K562 (cell line): Measurements from ENCODE around the gene C10orf95. TPM values are rescaled to one million over a fixed set of nuclear protein-coding genes. Genes with fewer than 3 reads are reported as not detected.

Source experiments
- ASH1L ChIP-seq: fragments of 450-650 bp; IDR thresholded peaks from 2 replicates; pipeline ENCODE4 v1.6.1; 2018; ENCODE audit warnings: borderline replicate concordance, mild to moderate bottlenecking, low read depth; ENCODE audit not compliant: partially characterized antibody
- BCL6 ChIP-seq: fragments of 250-450 bp; sonication (Bioruptor Pico); IDR thresholded peaks from 2 replicates; pipeline ENCODE4 v1.4.0; 2020
- EHMT2 ChIP-seq: fragments of 450-650 bp; IDR thresholded peaks from 2 replicates; pipeline ENCODE4 v1.6.1; 2018; ENCODE audit warnings: antibody characterized with exemption
- FOXA3 ChIP-seq, 2 experiments: fragments of 450-650 bp in 1 of 2; sonication (generic) in 1 of 2; formaldehyde crosslinking; IDR thresholded peaks in 1 of 2; conservative IDR thresholded peaks in 1 of 2; 2 replicates each; pipeline versions ENCODE4 v1.4.0 to v1.8.0; 2020 to 2022; ENCODE audit warnings: mild to moderate bottlenecking in 2 of 2, missing genetic modification reagents in 1 of 2
- HMG20A ChIP-seq: fragments of 450-650 bp; formaldehyde crosslinking; conservative IDR thresholded peaks from 2 replicates; pipeline ENCODE4 v1.4.0; 2020; ENCODE audit warnings: mild to moderate bottlenecking, mixed read lengths
- MYBL2 ChIP-seq, 2 experiments: fragments of 450-650 bp in 1 of 2; sonication (generic) in 1 of 2; formaldehyde crosslinking in 1 of 2; IDR thresholded peaks; 2 replicates each; pipeline versions ENCODE4 v1.6.1 to v1.8.1; 2017 to 2022; ENCODE audit warnings: borderline replicate concordance in 1 of 2, inconsistent platforms in 1 of 2, low read depth in 1 of 2, mild to moderate bottlenecking in 1 of 2, missing genetic modification reagents in 1 of 2, moderate library complexity in 1 of 2
- NFRKB ChIP-seq: fragments of 450-650 bp; IDR thresholded peaks from 2 replicates; pipeline ENCODE4 v1.6.1; 2016; ENCODE audit warnings: low read depth
- RBBP5 ChIP-seq: fragments of 200-600 bp; sonication (generic); IDR thresholded peaks from 2 replicates; pipeline ENCODE4 v1.6.1; 2012; ENCODE audit warnings: borderline replicate concordance, mild to moderate bottlenecking, low read length, control low read depth, inconsistent platforms; ENCODE audit not compliant: insufficient read depth, poor library complexity, severe bottlenecking
- RBFOX2 ChIP-seq: fragments of 200-400 bp; formaldehyde crosslinking; IDR thresholded peaks from 2 replicates; pipeline ENCODE4 v1.6.1; 2017; ENCODE audit warnings: low read depth, mild to moderate bottlenecking, low read length, moderate library complexity
- TEAD1 ChIP-seq, 2 experiments: fragments of 450-650 bp in 1 of 2; sonication (generic) in 1 of 2; formaldehyde crosslinking; IDR thresholded peaks; 2 replicates each; pipeline versions ENCODE4 v1.4.0 to v1.8.0; 2020 to 2022; ENCODE audit warnings: mild to moderate bottlenecking in 2 of 2, missing genetic modification reagents in 1 of 2
- USF1 ChIP-seq: sonication (generic); formaldehyde crosslinking; IDR thresholded peaks from 2 replicates; pipeline ENCODE4 v1.9.0; 2022; ENCODE audit warnings: mild to moderate bottlenecking, missing genetic modification reagents
- ZC3H8 ChIP-seq: fragments of 450-650 bp; IDR thresholded peaks from 2 replicates; pipeline ENCODE4 v1.6.1; 2017
- ZNF408 ChIP-seq: fragments of 250-450 bp; sonication (Bioruptor Pico); IDR thresholded peaks from 2 replicates; pipeline ENCODE4 v1.4.0; 2020; ENCODE audit warnings: low read depth, mild to moderate bottlenecking, moderate library complexity
- polyA plus RNA-seq, 8 experiments: library from polyadenylated mRNA; depleted of rRNA in 4 of 8; stranded (reverse) in 5 of 8; unstranded in 3 of 8; fragments of >200 nt; fragmentation: Nextera tagmentation in 2 of 8; fragmentation: Illumina TruSeq in 1 of 8; extraction: Ambion mirVana in 2 of 8; extraction: Trizol in 1 of 8; gene quantifications; 2 replicates each; pipeline versions ENCODE4 v1.2.1 to v1.2.3, GENCODE V29; 2011 to 2014; ENCODE audit warnings: inconsistent platforms in 1 of 8, missing spikeins in 1 of 8
- total RNA-seq, 7 experiments: library from RNA; depleted of rRNA in 6 of 7; stranded (reverse); fragments of >200 nt in 6 of 7; fragmentation: Illumina TruSeq in 2 of 7; extraction: Trizol in 2 of 7; gene quantifications; 2 replicates each; pipeline versions ENCODE4 v1.2.1 to v1.2.3, GENCODE V29; 2011 to 2021; ENCODE audit warnings: low replicate concordance in 1 of 7

C10orf95 gene
- total and polyA plus RNA-seq, 9 of the 15 experiments (the other 6 are each of a cell fraction or from before 2014, with no cell fraction given): 0.03 to 0.41 (median 0.17) TPM; not detected in 1

DNA sequence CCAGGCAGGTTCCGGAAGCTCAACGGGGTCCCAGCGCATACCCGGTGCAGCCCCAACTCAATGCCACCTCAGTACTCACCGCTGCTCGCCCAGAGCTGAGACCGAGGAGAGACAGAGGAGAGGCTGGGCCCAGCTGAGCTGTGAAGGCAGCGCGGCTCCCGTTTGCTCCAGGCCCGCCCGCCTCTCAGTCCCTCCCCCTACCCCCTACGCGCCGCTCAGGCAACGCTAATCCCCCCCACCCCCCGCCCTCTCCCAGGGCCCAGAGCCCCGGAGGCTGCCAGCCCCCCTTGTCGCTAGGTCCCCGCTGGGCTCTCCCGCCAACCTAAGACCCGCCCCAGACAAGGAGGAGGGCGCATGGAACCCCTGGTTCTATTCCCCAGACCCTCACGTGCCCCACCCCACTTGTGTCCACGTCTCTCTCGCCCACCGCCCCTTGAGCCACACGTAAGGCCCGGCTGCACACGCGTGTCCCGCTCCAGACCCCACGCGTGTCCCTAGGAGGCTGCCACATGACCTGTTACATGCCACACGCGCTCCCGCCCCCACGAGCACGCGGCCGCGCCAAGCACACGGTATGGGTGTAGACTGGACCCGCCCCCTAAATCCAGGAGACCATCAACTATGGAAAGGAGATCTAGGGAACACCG, 32.6 kb downstream of the C10orf95 start, which contains the start of gene PSD (continued):
- TF ChIP-seq EHMT2: no peak
- TF ChIP-seq NFRKB: no peak
- TF ChIP-seq HMG20A (CRISPR knock-in tag): no peak
- TF ChIP-seq ZC3H8: no peak
- no peak for TF ChIP-seq BCL6
- TF ChIP-seq RBBP5: no peak
- TF ChIP-seq RBFOX2: 0 out of 2 replicates have a peak, but pooled peaks have one; percentile 32
- 0 out of 4 replicates have a peak, but pooled peaks of 1 of the 2 experiments have one; percentile 54 for TF ChIP-seq FOXA3 (CRISPR knock-in tag; conservative IDR thresholded peaks at IDR 0.05 in 1 of 2, IDR thresholded peaks at IDR 0.05 in 1 of 2)
- no peak for TF ChIP-seq ZNF408 (CRISPR knock-in tag)
- TF ChIP-seq TEAD1 (CRISPR knock-in tag; IDR thresholded peaks at IDR 0.05): peak in 1 of 2 experiments; percentile 52; a peak in 1 of 4 replicates
- TF ChIP-seq USF1: peak; percentile 49
- no peak for TF ChIP-seq ASH1L
- TF ChIP-seq MYBL2 (IDR thresholded peaks at IDR 0.05; ENCODE audit: low read depth): no peak
- no peak for TF ChIP-seq MYBL2 (CRISPR knock-in tag; IDR thresholded peaks at IDR 0.05; ENCODE audit: borderline replicate concordance)
